Measurements from ENCODE around the gene THEM5. TPM values are rescaled to one million over a fixed set of nuclear protein-coding genes. Genes with fewer than 3 reads are reported as not detected.
A peak's percentile ranks its signal among the peaks of the same experiment; 100 is the strongest.

The THEM5 gene
- total RNA-seq, 1 experiment from 2014 or later = not detected

- Histone ChIP-seq H3K27me3 (ENCODE audit: low read length) (no peaks in the 10 kb centered on the region), H3K9me3 (ENCODE audit: low read length) (no peaks in the 10 kb centered on the region), H3K9me2 (replicated peaks; ENCODE audit: low read length) (no peaks in the 10 kb centered on the region), H3K36me3 (ENCODE audit: low read depth, low read length) (no peaks in the 10 kb centered on the region), H3K27ac (ENCODE audit: low read length) (peak within 1 kb of the TSS; percentile 97), H3K4me2 (ENCODE audit: low read length) (peak within 1 kb of the TSS; percentile 97), H3K4me1 (ENCODE audit: insufficient read depth, low read length) (peaks cover 51% of the 10 kb centered on the region), H3K4me3 (ENCODE audit: low read length) (peak within 1 kb of the TSS; percentile 73), H3F3A (ENCODE audit: low read length, unreplicated experiment) (no peaks in the 10 kb centered on the region), H4K20me1 (ENCODE audit: low read length) (no peaks in the 10 kb centered on the region), H2AFZ (ENCODE audit: low read length) (peak within 1 kb of the TSS; percentile 88), H3K9ac (ENCODE audit: low read length) (peak within 1 kb of the TSS; percentile 96), H3K79me2 (ENCODE audit: low read length) (peaks cover 3% of the 10 kb centered on the region; the same call in 1 of the 2 replicates)
- ChIA-PET POLR2A (ENCODE audit: unreplicated experiment) (interaction anchor here (0.6 to 0.7 kb wide), 4 partner anchors 9 to 300 kb away, joined by 3 to 4 read pairs (median 4); no protein-coding TSS in a partner anchor), CTCF (interaction anchor here (0.6 to 2.1 kb wide), 5 partner anchors 9 to 329 kb away, joined by 3 to 6 read pairs (median 3); partner anchors contain the start of gene CGN)
- no peak for TF ChIP-seq CTCF (conservative IDR thresholded peaks at IDR 0.05; ENCODE audit: low read depth, low read length)
- no peak for TF ChIP-seq EZH2phosphoT487 (IDR thresholded peaks at IDR 0.05; ENCODE audit: borderline replicate concordance, low read length)
- TF ChIP-seq EZH2 (IDR thresholded peaks at IDR 0.05; ENCODE audit: low read length, unreplicated experiment) = no peak
- intact Hi-C loops (cut with micrococcal nuclease) = loop anchor here (10.0 kb wide), 2 partner anchors 225 to 495 kb away; partner anchors contain the start of genes RFX5 and SNX27
- TSS peak; percentile 87 for BruUV-seq (replicated peaks)
- ATAC-seq = peak; percentile 81
- DNase-seq = peak; percentile 91
Measured at GRCh38 chr1:151839457-151840403, 13.8 kb downstream of the THEM5 start, which contains the start of gene C2CD4D. Gene C2CD4D, minus strand, starts transcription at chr1:151839820. Its CDS starts 831 bp downstream, at chr1:151838989.

DNA sequence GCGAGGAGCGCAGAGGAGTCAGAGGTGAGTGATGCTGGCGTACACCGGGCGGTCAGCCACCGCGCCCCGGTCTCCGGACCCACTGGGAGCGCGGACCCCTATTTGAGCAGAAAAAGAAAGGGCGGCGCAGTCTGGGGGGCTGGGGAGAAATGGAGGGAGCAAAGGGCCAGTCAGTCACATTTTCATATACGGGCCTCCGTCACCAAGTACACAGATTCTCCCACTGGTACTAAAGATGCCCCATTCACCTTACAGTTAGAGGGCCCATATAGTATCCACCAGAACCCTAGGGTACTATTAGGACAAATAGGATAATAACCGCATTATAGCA, 14.5 kb downstream of the THEM5 start:
- H3K9ac ChIP-seq (ENCODE audit: low read length) = peak overlapping the region; percentile 96
- H4K20me1 ChIP-seq (ENCODE audit: low read length) = no peaks in the 10 kb centered on the region
- H3F3A ChIP-seq (ENCODE audit: low read length, unreplicated experiment) = no peaks in the 10 kb centered on the region
- H2AFZ ChIP-seq (ENCODE audit: low read length) = peak overlapping the region; percentile 88
- H3K4me3 ChIP-seq (ENCODE audit: low read length) = peak overlapping the region; percentile 73
- peak overlapping the region; percentile 97 for H3K4me2 ChIP-seq (ENCODE audit: low read length)
- H3K27ac ChIP-seq (ENCODE audit: low read length) = peak overlapping the region; percentile 97
- intact Hi-C loops (cut with micrococcal nuclease) = loop anchor here (10.0 kb wide), 2 partner anchors 224 to 494 kb away; partner anchors contain the start of genes RFX5 and SNX27
- no peak for TF ChIP-seq EZH2 (IDR thresholded peaks at IDR 0.05; ENCODE audit: low read length, unreplicated experiment)
- no peak for TF ChIP-seq EZH2phosphoT487 (IDR thresholded peaks at IDR 0.05; ENCODE audit: borderline replicate concordance, low read length)
- TF ChIP-seq CTCF (conservative IDR thresholded peaks at IDR 0.05; ENCODE audit: low read depth, low read length) = no peak
- CTCF ChIA-PET = interaction anchor here (0.6 to 2.1 kb wide), 3 partner anchors 70 to 328 kb away, joined by 3 to 6 read pairs (median 4); partner anchors contain the start of gene CGN
- no peaks in the 10 kb centered on the region for H3K9me3 ChIP-seq (ENCODE audit: low read length)
- H3K27me3 ChIP-seq (ENCODE audit: low read length) = no peaks in the 10 kb centered on the region
- ATAC-seq (no peak), DNase-seq (no peak)
- no peaks in the 10 kb centered on the region for H3K36me3 ChIP-seq (ENCODE audit: low read depth, low read length)
- no TSS peak for BruUV-seq (replicated peaks)
- H3K9me2 ChIP-seq (replicated peaks; ENCODE audit: low read length) = no peaks in the 10 kb centered on the region
- POLR2A ChIA-PET (ENCODE audit: unreplicated experiment) = interaction anchor here (0.6 to 0.7 kb wide), 2 partner anchors 9 to 270 kb away, joined by 3 to 4 read pairs; no protein-coding TSS in a partner anchor
- peaks cover 51% of the 10 kb centered on the region for H3K4me1 ChIP-seq (ENCODE audit: insufficient read depth, low read length)
- H3K79me2 ChIP-seq (ENCODE audit: low read length) = peaks cover 3% of the 10 kb centered on the region; the same call in 1 of the 2 replicates

Data from PC-3 (cell line).